Measurements from ENCODE around the gene HELB. TPM values are rescaled to one million over a fixed set of nuclear protein-coding genes. Genes with fewer than 3 reads are reported as not detected.

Gene HELB
- total and polyA plus RNA-seq, 10 of the 15 experiments (the other 5 are each of a cell fraction or from before 2014, with no cell fraction given) = 0.58 to 10.0 (median 4.4) TPM

DNA sequence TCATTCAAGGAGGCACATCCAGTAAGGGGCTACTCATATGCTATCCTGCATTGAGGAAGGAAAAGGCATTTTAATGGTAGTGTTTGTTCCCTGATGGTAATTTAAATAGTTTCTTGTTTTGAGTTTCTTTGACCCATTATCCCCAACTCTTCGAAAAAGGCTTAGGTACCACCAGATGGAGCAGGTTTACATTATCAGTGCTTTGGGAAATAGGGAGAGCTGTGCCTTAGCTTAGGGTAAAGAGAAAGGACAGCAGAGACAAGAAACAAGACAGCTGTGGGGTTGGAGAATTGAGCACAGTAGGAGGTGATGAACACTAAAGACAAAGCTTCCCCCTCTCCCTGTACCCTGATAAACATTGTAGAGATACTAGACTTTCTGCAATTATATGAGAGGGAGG lies 29.1 kb upstream of the HELB start:
- Histone ChIP-seq H3K4me3 (no peak overlapping the region), H3K9me3 (replicated peaks; ENCODE audit: control insufficient read depth, insufficient read depth, low read length) (no peaks in the 10 kb centered on the region), H3K27ac (ENCODE audit: control insufficient read depth, insufficient read depth) (no peak overlapping the region), H3K9ac (ENCODE audit: control insufficient read depth, insufficient read depth, low read length) (no peak overlapping the region), H3K4me1 (ENCODE audit: control insufficient read depth, insufficient read depth, low read length) (peaks cover 8% of the 10 kb centered on the region), H4K20me1 (ENCODE audit: control insufficient read depth, insufficient read depth) (no peaks in the 10 kb centered on the region), H3K79me2 (ENCODE audit: control insufficient read depth, insufficient read depth, low read length) (no peaks in the 10 kb centered on the region), H3K4me2 (ENCODE audit: control insufficient read depth, insufficient read depth) (no peak overlapping the region), H3K27me3 (replicated peaks in 1 of 2; ENCODE audit: control insufficient read depth in 2 of 2, insufficient read depth in 2 of 2, low read length in 1 of 2) (no peaks in the 10 kb centered on the region), H3K36me3 (ENCODE audit: control insufficient read depth in 2 of 2, insufficient read depth in 2 of 2, low read length in 1 of 2) (no peaks in the 10 kb centered on the region), H2AFZ (ENCODE audit: control insufficient read depth, low read depth, low read length) (no peak overlapping the region)
- WGBS (ENCODE audit: insufficient coverage, insufficient replicate concordance, low lambda C conversion rate, missing lambda C conversion rate) = 0% methylated on average over 1 of the region's 1 CpG
- DNase-seq (ENCODE audit: low read depth, low spot score) (no peak), FAIRE-seq (no peak), ATAC-seq (no peak)
- ChIA-PET CTCF (interaction anchor here (1.5 kb wide), 1 partner anchor 420 kb away, joined by 3 read pairs; no protein-coding TSS in a partner anchor), SMC1A (ENCODE audit: uncharacterized antibody, unreplicated experiment) (interaction anchor here (0.9 to 1.1 kb wide), 2 partner anchors 13 to 371 kb away, joined by 3 read pairs; no protein-coding TSS in a partner anchor), POLR2A (no interaction called here), RAD21 (ENCODE audit: unreplicated experiment) (interaction anchor here (0.9 to 2.0 kb wide), 2 partner anchors 36 to 135 kb away, joined by 3 to 8 read pairs; no protein-coding TSS in a partner anchor)
- intact Hi-C loops (cut with micrococcal nuclease; ENCODE audit: unreplicated experiment) = no loop called here
- no TSS peak for BruUV-seq (replicated peaks)
- in situ Hi-C loops (cut with MboI) = no loop called here
- TF ChIP-seq, protein P1, sequence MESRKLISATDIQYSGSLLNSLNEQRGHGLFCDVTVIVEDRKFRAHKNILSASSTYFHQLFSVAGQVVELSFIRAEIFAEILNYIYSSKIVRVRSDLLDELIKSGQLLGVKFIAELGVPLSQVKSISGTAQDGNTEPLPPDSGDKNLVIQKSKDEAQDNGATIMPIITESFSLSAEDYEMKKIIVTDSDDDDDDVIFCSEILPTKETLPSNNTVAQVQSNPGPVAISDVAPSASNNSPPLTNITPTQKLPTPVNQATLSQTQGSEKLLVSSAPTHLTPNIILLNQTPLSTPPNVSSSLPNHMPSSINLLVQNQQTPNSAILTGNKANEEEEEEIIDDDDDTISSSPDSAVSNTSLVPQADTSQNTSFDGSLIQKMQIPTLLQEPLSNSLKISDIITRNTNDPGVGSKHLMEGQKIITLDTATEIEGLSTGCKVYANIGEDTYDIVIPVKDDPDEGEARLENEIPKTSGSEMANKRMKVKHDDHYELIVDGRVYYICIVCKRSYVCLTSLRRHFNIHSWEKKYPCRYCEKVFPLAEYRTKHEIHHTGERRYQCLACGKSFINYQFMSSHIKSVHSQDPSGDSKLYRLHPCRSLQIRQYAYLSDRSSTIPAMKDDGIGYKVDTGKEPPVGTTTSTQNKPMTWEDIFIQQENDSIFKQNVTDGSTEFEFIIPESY (IDR thresholded peaks at IDR 0.05) = no peak
- TF ChIP-seq HDAC6 (IDR thresholded peaks at IDR 0.05; ENCODE audit: unreplicated experiment) (no peak), SUZ12 (IDR thresholded peaks at IDR 0.05; ENCODE audit: unreplicated experiment) (no peak), HCFC1 (IDR thresholded peaks at IDR 0.05; ENCODE audit: low read length) (no peak), ZNF622 (IDR thresholded peaks at IDR 0.05) (no peak), RBBP5 (conservative IDR thresholded peaks at IDR 0.05) (no peak), SPI1 (IDR thresholded peaks at IDR 0.05; ENCODE audit: borderline replicate concordance, insufficient read depth, low read depth, low read length) (no peak)
- TF ChIP-seq, protein P2, sequence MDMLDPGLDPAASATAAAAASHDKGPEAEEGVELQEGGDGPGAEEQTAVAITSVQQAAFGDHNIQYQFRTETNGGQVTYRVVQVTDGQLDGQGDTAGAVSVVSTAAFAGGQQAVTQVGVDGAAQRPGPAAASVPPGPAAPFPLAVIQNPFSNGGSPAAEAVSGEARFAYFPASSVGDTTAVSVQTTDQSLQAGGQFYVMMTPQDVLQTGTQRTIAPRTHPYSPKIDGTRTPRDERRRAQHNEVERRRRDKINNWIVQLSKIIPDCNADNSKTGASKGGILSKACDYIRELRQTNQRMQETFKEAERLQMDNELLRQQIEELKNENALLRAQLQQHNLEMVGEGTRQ (IDR thresholded peaks at IDR 0.05; ENCODE audit: borderline replicate concordance, low read depth, low read length) = no peak
- TF ChIP-seq, protein P3, sequence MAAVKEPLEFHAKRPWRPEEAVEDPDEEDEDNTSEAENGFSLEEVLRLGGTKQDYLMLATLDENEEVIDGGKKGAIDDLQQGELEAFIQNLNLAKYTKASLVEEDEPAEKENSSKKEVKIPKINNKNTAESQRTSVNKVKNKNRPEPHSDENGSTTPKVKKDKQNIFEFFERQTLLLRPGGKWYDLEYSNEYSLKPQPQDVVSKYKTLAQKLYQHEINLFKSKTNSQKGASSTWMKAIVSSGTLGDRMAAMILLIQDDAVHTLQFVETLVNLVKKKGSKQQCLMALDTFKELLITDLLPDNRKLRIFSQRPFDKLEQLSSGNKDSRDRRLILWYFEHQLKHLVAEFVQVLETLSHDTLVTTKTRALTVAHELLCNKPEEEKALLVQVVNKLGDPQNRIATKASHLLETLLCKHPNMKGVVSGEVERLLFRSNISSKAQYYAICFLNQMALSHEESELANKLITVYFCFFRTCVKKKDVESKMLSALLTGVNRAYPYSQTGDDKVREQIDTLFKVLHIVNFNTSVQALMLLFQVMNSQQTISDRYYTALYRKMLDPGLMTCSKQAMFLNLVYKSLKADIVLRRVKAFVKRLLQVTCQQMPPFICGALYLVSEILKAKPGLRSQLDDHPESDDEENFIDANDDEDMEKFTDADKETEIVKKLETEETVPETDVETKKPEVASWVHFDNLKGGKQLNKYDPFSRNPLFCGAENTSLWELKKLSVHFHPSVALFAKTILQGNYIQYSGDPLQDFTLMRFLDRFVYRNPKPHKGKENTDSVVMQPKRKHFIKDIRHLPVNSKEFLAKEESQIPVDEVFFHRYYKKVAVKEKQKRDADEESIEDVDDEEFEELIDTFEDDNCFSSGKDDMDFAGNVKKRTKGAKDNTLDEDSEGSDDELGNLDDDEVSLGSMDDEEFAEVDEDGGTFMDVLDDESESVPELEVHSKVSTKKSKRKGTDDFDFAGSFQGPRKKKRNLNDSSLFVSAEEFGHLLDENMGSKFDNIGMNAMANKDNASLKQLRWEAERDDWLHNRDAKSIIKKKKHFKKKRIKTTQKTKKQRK (IDR thresholded peaks at IDR 0.05; ENCODE audit: low read depth, low read length) = no peak
- TF ChIP-seq, protein P4, sequence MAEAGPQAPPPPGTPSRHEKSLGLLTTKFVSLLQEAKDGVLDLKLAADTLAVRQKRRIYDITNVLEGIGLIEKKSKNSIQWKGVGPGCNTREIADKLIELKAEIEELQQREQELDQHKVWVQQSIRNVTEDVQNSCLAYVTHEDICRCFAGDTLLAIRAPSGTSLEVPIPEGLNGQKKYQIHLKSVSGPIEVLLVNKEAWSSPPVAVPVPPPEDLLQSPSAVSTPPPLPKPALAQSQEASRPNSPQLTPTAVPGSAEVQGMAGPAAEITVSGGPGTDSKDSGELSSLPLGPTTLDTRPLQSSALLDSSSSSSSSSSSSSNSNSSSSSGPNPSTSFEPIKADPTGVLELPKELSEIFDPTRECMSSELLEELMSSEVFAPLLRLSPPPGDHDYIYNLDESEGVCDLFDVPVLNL (IDR thresholded peaks at IDR 0.05; ENCODE audit: low read depth, low read length) = no peak
- TF ChIP-seq, protein P5, sequence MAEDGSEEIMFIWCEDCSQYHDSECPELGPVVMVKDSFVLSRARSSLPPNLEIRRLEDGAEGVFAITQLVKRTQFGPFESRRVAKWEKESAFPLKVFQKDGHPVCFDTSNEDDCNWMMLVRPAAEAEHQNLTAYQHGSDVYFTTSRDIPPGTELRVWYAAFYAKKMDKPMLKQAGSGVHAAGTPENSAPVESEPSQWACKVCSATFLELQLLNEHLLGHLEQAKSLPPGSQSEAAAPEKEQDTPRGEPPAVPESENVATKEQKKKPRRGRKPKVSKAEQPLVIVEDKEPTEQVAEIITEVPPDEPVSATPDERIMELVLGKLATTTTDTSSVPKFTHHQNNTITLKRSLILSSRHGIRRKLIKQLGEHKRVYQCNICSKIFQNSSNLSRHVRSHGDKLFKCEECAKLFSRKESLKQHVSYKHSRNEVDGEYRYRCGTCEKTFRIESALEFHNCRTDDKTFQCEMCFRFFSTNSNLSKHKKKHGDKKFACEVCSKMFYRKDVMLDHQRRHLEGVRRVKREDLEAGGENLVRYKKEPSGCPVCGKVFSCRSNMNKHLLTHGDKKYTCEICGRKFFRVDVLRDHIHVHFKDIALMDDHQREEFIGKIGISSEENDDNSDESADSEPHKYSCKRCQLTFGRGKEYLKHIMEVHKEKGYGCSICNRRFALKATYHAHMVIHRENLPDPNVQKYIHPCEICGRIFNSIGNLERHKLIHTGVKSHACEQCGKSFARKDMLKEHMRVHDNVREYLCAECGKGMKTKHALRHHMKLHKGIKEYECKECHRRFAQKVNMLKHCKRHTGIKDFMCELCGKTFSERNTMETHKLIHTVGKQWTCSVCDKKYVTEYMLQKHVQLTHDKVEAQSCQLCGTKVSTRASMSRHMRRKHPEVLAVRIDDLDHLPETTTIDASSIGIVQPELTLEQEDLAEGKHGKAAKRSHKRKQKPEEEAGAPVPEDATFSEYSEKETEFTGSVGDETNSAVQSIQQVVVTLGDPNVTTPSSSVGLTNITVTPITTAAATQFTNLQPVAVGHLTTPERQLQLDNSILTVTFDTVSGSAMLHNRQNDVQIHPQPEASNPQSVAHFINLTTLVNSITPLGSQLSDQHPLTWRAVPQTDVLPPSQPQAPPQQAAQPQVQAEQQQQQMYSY (CRISPR knock-in tag; IDR thresholded peaks at IDR 0.05) = no peak
